GOT3 (cell line): Measurements from ENCODE around the gene TEX101.
"Not testable (repeated sequence)": the region's sequence is repeated elsewhere in the genome, so short reads cannot be mapped to it uniquely, and the experiment has no call there.

ENCODE experiments used
- DNase-seq: peaks from one replicate; lab custom pipeline; 2025; ENCODE audit warnings: mixed read lengths; lab: John Stamatoyannopoulos, UW

The TEX101 gene, protein sequence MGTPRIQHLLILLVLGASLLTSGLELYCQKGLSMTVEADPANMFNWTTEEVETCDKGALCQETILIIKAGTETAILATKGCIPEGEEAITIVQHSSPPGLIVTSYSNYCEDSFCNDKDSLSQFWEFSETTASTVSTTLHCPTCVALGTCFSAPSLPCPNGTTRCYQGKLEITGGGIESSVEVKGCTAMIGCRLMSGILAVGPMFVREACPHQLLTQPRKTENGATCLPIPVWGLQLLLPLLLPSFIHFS

DNA sequence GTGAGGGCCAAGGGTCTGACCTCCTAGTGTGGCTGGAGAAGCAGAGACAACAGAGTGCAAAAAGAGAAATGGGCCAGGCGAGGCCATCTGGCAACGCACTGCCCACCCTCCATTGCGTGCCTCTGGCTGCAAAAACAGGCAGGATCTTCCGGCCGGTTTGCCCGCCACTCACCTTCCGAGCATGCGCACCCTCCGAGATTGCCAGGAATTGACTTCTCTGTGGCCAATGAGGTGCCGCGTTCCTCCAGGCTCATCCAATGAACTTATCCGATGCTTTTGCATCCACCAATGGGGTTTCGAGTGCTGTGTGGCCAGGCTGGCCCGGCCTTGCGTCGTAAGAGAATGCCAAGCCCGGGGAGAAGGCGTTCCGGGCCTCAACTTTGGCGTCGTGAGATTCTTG, at the start of gene TEX101:
TSS of gene TEX101 (plus strand) at position 337 of the 400 bp plus-strand sequence. CDS start 1,030 bp downstream, outside the sequence.
- no peak for DNase-seq

DNA sequence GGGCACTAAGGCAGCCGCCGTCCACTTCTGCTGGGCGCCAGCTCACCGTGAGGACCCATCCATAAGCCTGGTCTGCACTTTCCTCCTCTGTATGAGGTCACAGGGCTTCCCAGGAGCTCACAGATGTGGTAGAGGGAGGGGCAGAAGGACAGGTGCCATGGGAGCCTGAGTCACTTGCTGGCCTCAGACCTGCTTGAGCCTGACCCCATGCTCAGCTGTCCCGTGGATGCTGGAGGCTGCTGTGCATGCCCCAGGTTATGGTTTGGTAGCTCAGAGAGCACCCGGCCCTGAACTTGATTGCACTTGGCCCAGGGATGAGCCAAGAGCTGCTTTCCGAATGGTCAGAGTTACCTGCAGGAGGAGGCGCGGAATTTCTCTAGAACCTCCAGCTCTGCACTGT, 49.0 kb upstream of the TEX101 start:
- not testable (repeated sequence) for DNase-seq

DNA sequence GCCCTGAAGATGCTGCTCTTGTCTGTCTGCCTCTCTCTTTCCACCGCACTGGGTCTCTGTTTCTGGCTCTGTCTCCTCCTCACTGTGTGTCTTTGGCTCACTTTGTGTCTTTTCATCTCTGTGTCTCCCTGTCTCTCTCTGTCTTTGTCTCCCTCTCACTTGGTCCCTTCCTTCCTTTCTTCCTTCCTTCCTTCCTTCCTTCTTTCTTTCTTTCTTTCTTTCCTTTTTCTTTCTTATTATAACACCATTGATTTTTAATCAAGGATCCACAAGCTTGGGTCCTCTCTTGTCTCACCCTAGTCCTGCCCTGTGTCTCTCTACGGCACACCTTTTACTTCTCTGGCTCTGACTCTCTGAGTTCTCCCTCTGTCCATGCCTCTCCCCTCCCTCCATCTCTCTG, 46.9 kb upstream of the TEX101 start:
- DNase-seq = no peak

GRCh38 chr19:43368897-43369296, 45.8 kb upstream of the TEX101 start:
- DNase-seq = not testable (repeated sequence)

- DNase-seq = no peak
These were observed 42.8 kb upstream of the TEX101 start for GRCh38 chr19:43371909-43372308.

GRCh38 chr19:43372462-43372861, 42.2 kb upstream of the TEX101 start:
- no peak for DNase-seq

- DNase-seq = not testable (repeated sequence)
These were observed 37.1 kb upstream of the TEX101 start for GRCh38 chr19:43377624-43378023.

GRCh38 chr19:43380008-43380407, 34.7 kb upstream of the TEX101 start:
- DNase-seq = no peak

GRCh38 chr19:43380771-43381386, 33.8 kb upstream of the TEX101 start:
- no peak for DNase-seq

- not testable (repeated sequence) for DNase-seq
These were observed 32.0 kb upstream of the TEX101 start for GRCh38 chr19:43382586-43383216.

DNA sequence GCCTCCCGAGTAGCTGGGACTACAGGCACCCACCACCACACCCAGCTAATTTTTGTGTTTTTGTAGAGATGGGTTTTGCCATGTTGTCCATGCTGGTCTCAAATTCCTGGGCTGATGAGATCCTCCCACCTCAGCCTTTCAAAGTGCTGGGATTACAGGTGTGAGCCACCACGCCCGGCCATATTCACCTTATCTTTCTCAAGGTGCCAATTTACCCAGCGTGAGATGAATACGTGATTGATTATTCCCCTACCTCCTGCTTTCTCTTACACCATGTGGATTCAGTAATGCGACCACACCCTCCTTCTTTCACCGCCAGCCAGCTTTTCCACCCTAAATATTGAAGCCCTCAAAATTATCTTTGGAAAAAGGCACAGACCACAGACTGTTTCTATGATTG, 31.4 kb upstream of the TEX101 start:
- not testable (repeated sequence) for DNase-seq

- not testable (repeated sequence) for DNase-seq
These were observed 30.9 kb upstream of the TEX101 start for GRCh38 chr19:43383759-43384158.

DNA sequence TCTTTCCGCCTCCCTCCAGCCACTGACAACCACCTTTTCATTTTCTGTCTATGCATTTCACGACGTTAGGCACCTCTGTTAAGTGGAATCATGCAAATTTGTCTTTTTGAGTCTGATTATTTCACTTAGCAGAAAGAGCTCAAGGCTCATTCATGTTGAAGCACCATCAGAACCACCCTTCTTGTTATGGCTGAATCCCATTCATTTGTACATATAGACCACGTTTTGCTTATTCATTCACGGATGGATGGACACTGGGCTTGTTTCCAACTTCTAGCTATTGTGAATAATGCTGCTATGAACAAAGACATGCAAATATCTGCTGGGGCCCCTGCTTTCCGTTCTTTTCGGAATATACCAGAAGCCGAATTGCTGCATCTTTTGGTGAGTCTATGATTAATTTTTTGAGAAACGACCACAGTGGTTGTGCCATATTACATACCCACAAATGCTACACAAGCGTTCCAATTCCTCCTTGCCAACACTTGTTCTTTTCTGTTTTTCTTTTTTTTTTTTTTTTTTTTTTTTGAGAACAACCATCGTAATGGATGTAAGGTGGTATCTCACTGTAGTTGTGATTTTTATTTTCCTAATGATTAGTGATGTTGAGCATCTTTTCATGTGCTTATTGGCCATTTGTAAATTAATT, 23.7 kb upstream of the TEX101 start:
- DNase-seq = not testable (repeated sequence)

GRCh38 chr19:43391552-43391935, 23.1 kb upstream of the TEX101 start:
- not testable (repeated sequence) for DNase-seq

GRCh38 chr19:43393501-43393900, 21.2 kb upstream of the TEX101 start:
- DNase-seq = not testable (repeated sequence)

GRCh38 chr19:43395561-43395960, 19.1 kb upstream of the TEX101 start:
- DNase-seq = no peak

- no peak for DNase-seq
These were observed 8.4 kb upstream of the TEX101 start for GRCh38 chr19:43406297-43406696.

- DNase-seq = no peak
These were observed 7.2 kb upstream of the TEX101 start for GRCh38 chr19:43407416-43408005.

GRCh38 chr19:43408043-43408442, 6.6 kb upstream of the TEX101 start:
- DNase-seq = no peak

DNA sequence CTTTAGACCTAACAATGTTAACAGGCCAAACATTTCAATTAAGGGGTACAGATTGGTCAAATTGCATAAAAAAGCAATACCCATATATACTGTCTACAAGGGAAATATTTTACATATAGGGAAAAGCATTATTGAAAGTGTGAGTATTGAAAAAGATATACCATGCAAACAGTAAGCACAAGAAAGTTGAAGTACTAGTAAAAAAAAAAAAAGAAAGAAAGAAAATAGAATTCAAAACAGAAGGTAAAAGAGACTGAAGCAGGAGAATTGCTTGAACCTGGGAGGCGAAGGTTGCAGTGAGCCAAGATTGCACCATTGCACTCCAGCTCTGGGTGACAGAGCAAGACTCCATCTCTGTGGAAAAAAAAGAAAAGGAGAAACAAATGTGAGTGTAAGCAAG, 5.3 kb upstream of the TEX101 start:
- no peak for DNase-seq

DNA sequence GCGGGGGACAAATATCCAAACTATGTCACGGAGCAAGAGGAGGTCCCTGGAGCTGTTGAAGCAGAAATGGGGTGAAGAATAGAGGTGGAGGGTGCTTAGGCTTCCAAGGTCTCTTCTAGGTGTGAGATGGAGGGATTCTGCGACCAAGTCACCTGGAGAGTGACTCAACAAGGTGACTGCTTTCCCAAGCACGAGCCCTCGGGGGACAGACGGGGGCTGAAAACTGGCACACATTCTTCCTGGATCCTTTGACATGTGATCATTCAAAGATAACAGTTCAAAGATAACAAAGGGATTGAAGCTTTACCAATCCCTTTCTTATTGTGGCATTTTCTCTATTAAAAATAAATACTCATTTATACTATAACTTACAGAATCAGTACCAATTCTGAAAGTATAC, 2.2 kb upstream of the TEX101 start:
- no peak for DNase-seq

- no peak for DNase-seq
These were observed 2.4 kb downstream of the TEX101 start for GRCh38 chr19:43416951-43417623.
